H1 (cell line): ENCODE measurements around the gene APOBEC3F. TPM values are rescaled to one million over a fixed set of nuclear protein-coding genes. Genes with fewer than 3 reads are reported as not detected.

ENCODE experiments used
- CTCF ChIA-PET: fragments of 300-600 bp; sonication (Branson Sonifier 250); formaldehyde crosslinking; loops from one replicate; lab custom pipeline; 2021; ENCODE audit not compliant: partially characterized antibody; lab: Charles Lee
- POLR2A ChIA-PET: fragments of 300-600 bp; sonication (Branson Sonifier 250); formaldehyde crosslinking; loops from one replicate; lab custom pipeline; 2021; ENCODE audit warnings: inconsistent platforms; ENCODE audit not compliant: partially characterized antibody; lab: Charles Lee
- DNase-seq, 2 experiments: peaks; one replicate each; pipeline versions ENCODE4 v3.0.0 to v3.0.0-alpha.2; 2010 to 2022; ENCODE audit warnings: low spot score in 2 of 2, low read depth in 1 of 2, mixed read lengths in 1 of 2
- FAIRE-seq: peaks from 2 replicates; lab custom pipeline; 2011; peaks lifted over from hg19 to GRCh38; lab: Jason Lieb, UNC
- H2AFZ ChIP-seq: 2 replicates; pipeline ENCODE4 v1.8.1; 2012; ENCODE audit warnings: low read length, inconsistent platforms
- H2AK5ac ChIP-seq: 2 replicates; pipeline ENCODE4 v1.6.1; 2013; ENCODE audit warnings: low read depth, low read length
- H2BK120ac ChIP-seq: replicated peaks from 2 replicates; pipeline ENCODE3; 2013; ENCODE audit warnings: low read depth, low read length, inconsistent platforms
- H2BK12ac ChIP-seq: 2 replicates; pipeline ENCODE4 v1.6.1; 2013; ENCODE audit warnings: low read depth, low read length
- H2BK15ac ChIP-seq: 2 replicates; pipeline ENCODE4 v1.6.1; 2013; ENCODE audit warnings: low read length
- H2BK20ac ChIP-seq: 2 replicates; pipeline ENCODE4 v1.6.1; 2013; ENCODE audit warnings: low read length
- H2BK5ac ChIP-seq: 2 replicates; pipeline ENCODE4 v1.6.1; 2013; ENCODE audit warnings: low read depth, low read length
- H3K14ac ChIP-seq: 2 replicates; pipeline ENCODE4 v1.6.1; 2013; ENCODE audit warnings: inconsistent platforms; ENCODE audit not compliant: insufficient read length
- H3K18ac ChIP-seq: 2 replicates; pipeline ENCODE4 v1.6.1; 2013; ENCODE audit warnings: low read length; ENCODE audit errors: extremely low read depth
- H3K23ac ChIP-seq: 2 replicates; pipeline ENCODE4 v1.6.1; 2013; ENCODE audit warnings: inconsistent platforms; ENCODE audit not compliant: insufficient read length
- H3K23me2 ChIP-seq: 2 replicates; pipeline ENCODE4 v1.6.1; 2013; ENCODE audit warnings: low read depth, low read length
- H3K27ac ChIP-seq: 2 replicates; pipeline ENCODE4 v1.6.1; 2011; ENCODE audit warnings: low read depth, low read length, inconsistent platforms
- H3K27me3 ChIP-seq, 4 experiments: replicated peaks in 1 of 4; 1 replicate in 1 of 4; 2 replicates in 3 of 4; pipeline versions ENCODE4 v1.6.1 to v1.8.1; 2011 to 2013; ENCODE audit warnings: low read length in 3 of 4, mild to moderate bottlenecking in 3 of 4, inconsistent platforms in 2 of 4, mixed read lengths in 2 of 4, moderate library complexity in 1 of 4; ENCODE audit not compliant: control insufficient read depth in 3 of 4, insufficient read depth in 3 of 4; ENCODE audit errors: extremely low read depth in 1 of 4
- H3K36me3 ChIP-seq, 4 experiments: 2 replicates each; pipeline versions ENCODE4 v1.6.1 to v1.8.1; 2011 to 2013; ENCODE audit warnings: mild to moderate bottlenecking in 4 of 4, low read length in 3 of 4, moderate library complexity in 2 of 4, control low read depth in 1 of 4, inconsistent platforms in 1 of 4; ENCODE audit not compliant: insufficient read depth in 4 of 4, control insufficient read depth in 2 of 4
- H3K4ac ChIP-seq: replicated peaks from 2 replicates; pipeline ENCODE3; 2013; ENCODE audit warnings: low read length, low read depth, mixed read lengths, inconsistent platforms; ENCODE audit not compliant: insufficient read length
- H3K4me1 ChIP-seq, 4 experiments: replicated peaks in 1 of 4; 1 replicate in 1 of 4; 2 replicates in 3 of 4; pipeline versions ENCODE4 v1.6.1 to v1.8.1; 2011 to 2013; ENCODE audit warnings: low read length in 3 of 4, inconsistent platforms in 2 of 4, mixed read lengths in 1 of 4; ENCODE audit not compliant: insufficient read depth in 4 of 4, control insufficient read depth in 3 of 4
- H3K4me2 ChIP-seq, 2 experiments: 2 replicates each; pipeline versions ENCODE4 v1.6.1 to v1.8.1; 2011 to 2013; ENCODE audit warnings: low read depth in 2 of 2, low read length in 2 of 2, control low read depth in 1 of 2, inconsistent platforms in 1 of 2, mild to moderate bottlenecking in 1 of 2; ENCODE audit not compliant: insufficient read depth in 1 of 2
- H3K4me3 ChIP-seq, 4 experiments: fragments of 200-600, 300-600 bp in 1 of 4; sonication (generic), shearing (Covaris generic), sonication (Bioruptor Twin) in 1 of 4; 2 replicates each; pipeline versions ENCODE4 v1.5.1 to v1.8.1; 2011 to 2016; ENCODE audit warnings: low read length in 4 of 4, low read depth in 3 of 4, control low read depth in 2 of 4, inconsistent platforms in 2 of 4, mild to moderate bottlenecking in 2 of 4, mixed read lengths in 1 of 4, moderate library complexity in 1 of 4; ENCODE audit not compliant: insufficient read depth in 2 of 4; ENCODE audit errors: extremely low read depth in 1 of 4
- H3K56ac ChIP-seq: replicated peaks from 2 replicates; pipeline ENCODE3; 2013; ENCODE audit warnings: low read depth, mild to moderate bottlenecking, mixed read lengths, low read length, inconsistent platforms; ENCODE audit not compliant: insufficient read length
- H3K79me1 ChIP-seq: 2 replicates; pipeline ENCODE4 v1.6.1; 2013; ENCODE audit warnings: low read depth, low read length, control low read depth
- H3K79me2 ChIP-seq, 2 experiments: 2 replicates each; pipeline versions ENCODE4 v1.6.1 to v1.8.1; 2012 to 2013; ENCODE audit warnings: low read length in 2 of 2, mild to moderate bottlenecking in 2 of 2, inconsistent platforms in 1 of 2; ENCODE audit not compliant: insufficient read depth in 2 of 2, control insufficient read depth in 1 of 2
- H3K9ac ChIP-seq, 4 experiments: replicated peaks in 1 of 4; 1 replicate in 1 of 4; 2 replicates in 3 of 4; pipeline versions ENCODE4 v1.6.1 to v1.8.1; 2011 to 2013; ENCODE audit warnings: low read depth in 3 of 4, low read length in 3 of 4, control low read depth in 2 of 4, mild to moderate bottlenecking in 2 of 4, moderate library complexity in 2 of 4, inconsistent platforms in 1 of 4; ENCODE audit errors: extremely low read depth in 1 of 4
- H3K9me3 ChIP-seq, 2 experiments: 2 replicates each; pipeline versions ENCODE4 v1.6.1 to v1.8.1; 2012 to 2013; ENCODE audit warnings: mild to moderate bottlenecking in 2 of 2, moderate library complexity in 2 of 2, control low read depth in 1 of 2, inconsistent platforms in 1 of 2, low read depth in 1 of 2, low read length in 1 of 2, mixed read lengths in 1 of 2; ENCODE audit not compliant: insufficient read depth in 2 of 2
- H4K20me1 ChIP-seq, 2 experiments: replicated peaks in 1 of 2; 2 replicates each; pipeline versions ENCODE3 to v1.8.1; 2011 to 2013; ENCODE audit warnings: inconsistent platforms in 2 of 2, low read length in 2 of 2, mild to moderate bottlenecking in 1 of 2; ENCODE audit not compliant: insufficient read depth in 2 of 2, control insufficient read depth in 1 of 2
- H4K5ac ChIP-seq: 2 replicates; pipeline ENCODE4 v1.6.1; 2013; ENCODE audit warnings: low read length, low read depth, mixed read lengths, inconsistent platforms; ENCODE audit not compliant: insufficient read length
- H4K8ac ChIP-seq: 2 replicates; pipeline ENCODE4 v1.8.0; 2013; ENCODE audit warnings: mild to moderate bottlenecking, moderate library complexity, low read length, inconsistent platforms; ENCODE audit not compliant: insufficient read depth; ENCODE audit errors: extremely low read depth
- H4K91ac ChIP-seq: replicated peaks from 2 replicates; pipeline ENCODE3; 2013; ENCODE audit warnings: low read length, mixed read lengths, inconsistent platforms; ENCODE audit not compliant: insufficient read length
- BRCA1 ChIP-seq: IDR thresholded peaks from 2 replicates; pipeline ENCODE4 v1.6.1; 2012; ENCODE audit warnings: low read depth, low read length, improper control_type of control experiment
- CHD1 ChIP-seq: IDR thresholded peaks from 2 replicates; pipeline ENCODE4 v1.6.1; 2012; ENCODE audit warnings: low read depth, low read length, improper control_type of control experiment
- CTBP2 ChIP-seq: IDR thresholded peaks from 2 replicates; pipeline ENCODE4 v1.7.0; 2011; ENCODE audit warnings: borderline replicate concordance, mild to moderate bottlenecking, moderate library complexity, mixed read lengths, low read length; ENCODE audit not compliant: insufficient read depth, insufficient read length
- CTCF ChIP-seq, 3 experiments: IDR thresholded peaks; 1 replicate in 2 of 3; 2 replicates in 1 of 3; pipeline versions ENCODE4 v1.5.1 to v1.6.1; 2011; ENCODE audit warnings: low read length in 3 of 3, mild to moderate bottlenecking in 3 of 3, inconsistent platforms in 2 of 3, low read depth in 1 of 3, moderate library complexity in 1 of 3; ENCODE audit not compliant: insufficient read depth in 1 of 3; ENCODE audit errors: control extremely low read depth in 1 of 3
- KDM1A ChIP-seq: fragments of 200-600, 300-600 bp; sonication (generic); IDR thresholded peaks from 2 replicates; pipeline ENCODE4 v1.7.1; 2016; ENCODE audit warnings: mild to moderate bottlenecking, low read length, borderline replicate concordance
- SIRT6 ChIP-seq: IDR thresholded peaks from one replicate; pipeline ENCODE4 v1.7.1; 2012; ENCODE audit warnings: low read length, inconsistent platforms
- SIX5 ChIP-seq: IDR thresholded peaks from 2 replicates; pipeline ENCODE4 v1.6.1; 2011; ENCODE audit warnings: mild to moderate bottlenecking, low read depth, low read length
- SUZ12 ChIP-seq: fragments of 200-600 bp; sonication (generic); IDR thresholded peaks from 2 replicates; pipeline ENCODE4 v1.6.1; 2012; ENCODE audit warnings: mild to moderate bottlenecking, inconsistent platforms, low read length, moderate library complexity, mixed read lengths
- WGBS, 2 experiments: shearing (Covaris generic) in 1 of 2; methylation state at CpG; one replicate each; pipeline versions ENCODE4 v1.1.6 to v1.1.7; 2013 to 2015; ENCODE audit warnings: low lambda C conversion rate in 2 of 2, mixed read lengths in 2 of 2, inconsistent platforms in 1 of 2, low coverage in 1 of 2, missing lambda C conversion rate in 1 of 2; ENCODE audit not compliant: insufficient replicate concordance in 2 of 2, insufficient coverage in 1 of 2, insufficient read length in 1 of 2; ENCODE audit errors: extremely low coverage in 1 of 2, missing lambda C conversion rate in 1 of 2; 5-methylcytosine and 5-hydroxymethylcytosine counted together
- polyA plus RNA-seq, 7 experiments: library from polyadenylated mRNA; depleted of rRNA in 3 of 7; stranded (reverse) in 5 of 7; unstranded in 2 of 7; fragments of >200 nt in 5 of 7; fragments of 200-250 nt in 2 of 7; gene quantifications; 1 replicate in 5 of 7; 2 replicates in 1 of 7; 4 replicates in 1 of 7; pipeline versions ENCODE4 v1.2.1 to v1.2.3, GENCODE V29; 2011 to 2013; ENCODE audit warnings: missing spikeins in 2 of 7, mixed read lengths in 2 of 7
- total RNA-seq: library from RNA; stranded (reverse); fragmentation: NEBNext Ultra II Directional; extraction: Animal tissue kit (Norgen Biotek cat#: 25700); gene quantifications from 2 replicates; pipeline ENCODE4 v1.2.1, GENCODE V29; 2021

APOBEC3F gene
- total and polyA plus RNA-seq, 2 of the 8 experiments (the other 6 are each of a cell fraction or from before 2014, with no cell fraction given), result 4.0 to 7.3 TPM

- CTCF ChIA-PET, result interaction anchor here (1.1 kb wide), 1 partner anchor 61 kb away, joined by 4 read pairs; no protein-coding TSS in a partner anchor
Measured at GRCh38 chr22:39090426-39091064, 49.9 kb downstream of the APOBEC3F start.

More at GRCh38 chr22:39090426-39091064, 49.9 kb downstream of the APOBEC3F start:
- WGBS, 2 experiments, result 94% methylated on average over 15 of the region's 15 CpGs; no CpG with 5 or more reads in 1 of the 2 experiments
- peak overlapping the region; percentile 49; the same call in 1 of the 2 replicates for H2AK5ac ChIP-seq
- H3K4me1 ChIP-seq, result peaks cover 0 to 7% (median 6%) of the 10 kb centered on the region in 4 experiments; a peak in 6 of 7 replicates
- no peak overlapping the region for H4K5ac ChIP-seq
- H2BK12ac ChIP-seq, result no peak overlapping the region
- no peak overlapping the region for H3K4me3 ChIP-seq
- DNase-seq, result no peak
- no peaks in the 10 kb centered on the region for H3K36me3 ChIP-seq
- no peak overlapping the region for H3K23ac ChIP-seq
- H3K9ac ChIP-seq, result no peak overlapping the region
- H3K9me3 ChIP-seq, result no peaks in the 10 kb centered on the region
- H3K79me1 ChIP-seq, result no peaks in the 10 kb centered on the region
- no peak overlapping the region for H3K14ac ChIP-seq
- H4K20me1 ChIP-seq, result peaks cover 0 to 2% of the 10 kb centered on the region in 2 experiments
- no peak overlapping the region for H4K91ac ChIP-seq
- peaks cover 2% of the 10 kb centered on the region; the same call in 1 of the 2 replicates for H3K23me2 ChIP-seq
- TF ChIP-seq BRCA1 (no peak), SIX5 (no peak), SUZ12 (no peak), SIRT6 (no peak), KDM1A (no peak), CTBP2 (no peak), CTCF (IDR thresholded peaks at IDR 0.05; ENCODE audit: control extremely low read depth in 1 of 3, insufficient read depth in 1 of 3, low read depth in 1 of 3, low read length in 3 of 3) (no peak), CHD1 (no peak)
- TF ChIP-seq, all 59 proteins: peak for 0
- no peak overlapping the region for H3K27ac ChIP-seq
- no peak overlapping the region for H2BK20ac ChIP-seq
- no peak for FAIRE-seq
- H2BK5ac ChIP-seq, result no peak overlapping the region
- no peak overlapping the region for H3K56ac ChIP-seq
- H2BK15ac ChIP-seq, result no peak overlapping the region
- no peak overlapping the region for H3K4ac ChIP-seq
- H4K8ac ChIP-seq, result peak overlapping the region; percentile 35; the same call in 1 of the 2 replicates
- POLR2A ChIA-PET, result no interaction called here
- no peak overlapping the region for H3K18ac ChIP-seq
- H3K4me2 ChIP-seq, result no peak overlapping the region
- H2BK120ac ChIP-seq, result no peak overlapping the region
- H2AFZ ChIP-seq, result no peak overlapping the region
- H3K79me2 ChIP-seq, result no peaks in the 10 kb centered on the region
- H3K27me3 ChIP-seq, result peaks cover 0 to 2% (median 0%) of the 10 kb centered on the region in 4 experiments; a peak in 2 of 7 replicates
